Kidney (tissue), 14 donors: Measurements from ENCODE around the gene CXXC1. TPM values are rescaled to one million over a fixed set of nuclear protein-coding genes. Genes with fewer than 3 reads are reported as not detected.

Source experiments
- DNase-seq, 5 donors: peaks; one replicate each; pipeline ENCODE4 v3.0.0-alpha.2; 2013 to 2020
- FAIRE-seq: peaks from 2 replicates; lab custom pipeline; 2012; peaks lifted over from hg19 to GRCh38; lab: Jason Lieb, UNC
- H3K27ac ChIP-seq, 2 donors: one replicate each; pipeline ENCODE4 v1.7.0; 2013; ENCODE audit warnings: low read depth in 2 of 2, low read length in 2 of 2, inconsistent platforms in 1 of 2
- H3K27me3 ChIP-seq: one replicate; pipeline ENCODE4 v1.7.1; 2013; ENCODE audit warnings: low read length, inconsistent platforms; ENCODE audit not compliant: control insufficient read depth, insufficient read depth
- H3K36me3 ChIP-seq, 3 donors: one replicate each; pipeline versions ENCODE4 v1.7.0 to v1.7.1; 2013; ENCODE audit warnings: low read length in 3 of 3, control low read depth in 1 of 3, inconsistent platforms in 1 of 3; ENCODE audit not compliant: insufficient read depth in 3 of 3, control insufficient read depth in 2 of 3
- H3K4me1 ChIP-seq, 3 donors: one replicate each; pipeline versions ENCODE4 v1.7.0 to v1.7.1; 2013; ENCODE audit warnings: low read length in 3 of 3, inconsistent platforms in 1 of 3, low read depth in 1 of 3; ENCODE audit not compliant: control insufficient read depth in 2 of 3, insufficient read depth in 2 of 3
- H3K4me3 ChIP-seq, 3 donors: one replicate each; pipeline versions ENCODE4 v1.7.0 to v1.8.1; 2013; ENCODE audit warnings: low read length in 3 of 3, control low read depth in 1 of 3, inconsistent platforms in 1 of 3
- H3K9ac ChIP-seq, 3 donors: one replicate each; pipeline versions ENCODE4 v1.7.0 to v1.7.1; 2013; ENCODE audit warnings: low read length in 3 of 3, control low read depth in 1 of 3, inconsistent platforms in 1 of 3
- H3K9me3 ChIP-seq, 3 donors: one replicate each; pipeline versions ENCODE4 v1.7.0 to v1.7.1; 2013; ENCODE audit warnings: low read length in 3 of 3, control low read depth in 1 of 3, inconsistent platforms in 1 of 3; ENCODE audit not compliant: control insufficient read depth in 2 of 3, insufficient read depth in 1 of 3
- CTCF ChIP-seq: IDR thresholded peaks from 3 replicates; pipeline ENCODE4 v1.5.1; 2012; ENCODE audit warnings: mild to moderate bottlenecking, moderate library complexity, borderline replicate concordance; ENCODE audit not compliant: insufficient read depth; ENCODE audit errors: extremely low read depth
- intact Hi-C: fragments of 100-400 bp; cut with DNase I; formaldehyde crosslinking; loops from one replicate; pipeline ENCODE4 v1.11.1; 2022
- polyA plus RNA-seq: library from polyadenylated mRNA; stranded (reverse); fragments of 350-450 nt; fragmentation: Illumina TruSeq; extraction: RNeasy Lipid Tissue Mini Kit (QIAGEN cat#74804); gene quantifications from one replicate; pipeline ENCODE4 v1.2.3, GENCODE V29; 2014; ENCODE audit warnings: low read depth, low replicate concordance; ENCODE audit not compliant: insufficient read depth
- total RNA-seq: library from RNA; stranded (reverse); fragmentation: NEBNext Ultra II Directional; extraction: Animal tissue kit (Norgen Biotek cat#: 25700); gene quantifications from one replicate; pipeline ENCODE4 v1.2.1, GENCODE V29; 2021
- donor health status: control.
- donor health status: control.
- donor health status: control.
- donor health status: control.
- donor health status: control.
- donor health status: DM: yes; HTN: yes; CAD: no.
- donor health status: Normal renal cell carcinoma (clear cell type).

CXXC1 gene
- total and polyA plus RNA-seq, 2 donors from 2014 or later, result 39.0 to 88.7 TPM

- peaks cover 3 to 20% (median 11%) of the 10 kb centered on the region in 3 donors for H3K4me1 ChIP-seq
- FAIRE-seq, result no peak
- H3K9me3 ChIP-seq, result no peaks in the 10 kb centered on the region
- H3K9ac ChIP-seq, result peak overlapping the region; percentile 81 to 99 (median 98)
- no peaks in the 10 kb centered on the region for H3K27me3 ChIP-seq
- intact Hi-C loops, result no loop called here
- H3K27ac ChIP-seq, result peak overlapping the region; percentile 93 to 96
- no peak for TF ChIP-seq CTCF
- peaks cover 8 to 32% (median 28%) of the 10 kb centered on the region in 3 donors for H3K36me3 ChIP-seq
- no peak for DNase-seq
- peak overlapping the region; percentile 85 to 99 (median 96) for H3K4me3 ChIP-seq
These were observed 6.7 kb downstream of the CXXC1 start for GRCh38 chr18:50280707-50281294.

- intact Hi-C loops, result no loop called here
- H3K36me3 ChIP-seq, result peaks cover 9 to 40% (median 39%) of the 10 kb centered on the region in 3 donors
- H3K9me3 ChIP-seq, result no peaks in the 10 kb centered on the region
- H3K27me3 ChIP-seq, result no peaks in the 10 kb centered on the region
- peak overlapping the region in 2 of 3 donors; percentile 96 to 99 for H3K4me3 ChIP-seq
- H3K27ac ChIP-seq, result no peak overlapping the region
- H3K9ac ChIP-seq, result peak overlapping the region in 2 of 3 donors; percentile 98 to 99
- FAIRE-seq, result no peak
- no peak for DNase-seq
- TF ChIP-seq CTCF, result no peak
- H3K4me1 ChIP-seq, result peaks cover 3 to 20% (median 11%) of the 10 kb centered on the region in 3 donors
These were observed 7.7 kb downstream of the CXXC1 start for GRCh38 chr18:50279752-50280151.

GRCh38 chr18:50277942-50278341 is 9.6 kb downstream of the CXXC1 start:
- Histone ChIP-seq H3K27me3 (no peaks in the 10 kb centered on the region), H3K27ac (no peak overlapping the region), H3K9ac (no peak overlapping the region), H3K36me3 (peaks cover 15 to 50% (median 48%) of the 10 kb centered on the region in 3 donors), H3K4me1 (peaks cover 3 to 20% (median 11%) of the 10 kb centered on the region in 3 donors), H3K4me3 (no peak overlapping the region), H3K9me3 (no peaks in the 10 kb centered on the region)
- intact Hi-C loops, result no loop called here
- FAIRE-seq (no peak), DNase-seq (no peak)
- no peak for TF ChIP-seq CTCF
